ENCODE data around the gene CNTN4. TPM values are rescaled to one million over a fixed set of nuclear protein-coding genes. Genes with fewer than 3 reads are reported as not detected.

CNTN4 gene
- polyA plus RNA-seq, 1 donor (not counting 4 experiments of a cell fraction or from before 2014, with no cell fraction given), result not detected

GRCh38 chr3:3015185-3016089 lies 916.8 kb downstream of the CNTN4 start:
- no peak for FAIRE-seq
- dilution Hi-C loops (cut with MboI; ENCODE audit: extremely low pct_ligation_motif_present, low sequenced_read_pairs), result no loop called here
- H3K9ac ChIP-seq (ENCODE audit: control insufficient read depth, extremely low read depth, insufficient read depth, low read length), result no peak overlapping the region
- H3K79me2 ChIP-seq (ENCODE audit: control insufficient read depth, insufficient read depth, low read length), result no peaks in the 10 kb centered on the region
- no peaks in the 10 kb centered on the region for H3K4me1 ChIP-seq (ENCODE audit: control insufficient read depth, extremely low read depth, insufficient read depth, low read length)
- no peaks in the 10 kb centered on the region for H4K20me1 ChIP-seq (ENCODE audit: control insufficient read depth, extremely low read depth, insufficient read depth, low read length)
- no peaks in the 10 kb centered on the region for H3K9me3 ChIP-seq (ENCODE audit: control insufficient read depth, low read depth, low read length)
- H3K27me3 ChIP-seq (ENCODE audit: control insufficient read depth, extremely low read depth, insufficient read depth, low read length), result no peaks in the 10 kb centered on the region
- H3K9me1 ChIP-seq (ENCODE audit: control insufficient read depth, extremely low read depth, insufficient read depth, low read length), result no peaks in the 10 kb centered on the region
- H2AFZ ChIP-seq (ENCODE audit: control insufficient read depth, low read length), result no peak overlapping the region
- H3K27ac ChIP-seq (ENCODE audit: control insufficient read depth, insufficient read depth, low read length), result no peak overlapping the region
- TF ChIP-seq EZH2 (IDR thresholded peaks at IDR 0.05; ENCODE audit: low read length), result no peak
- peak; percentile 27 to 38 (median 28) for TF ChIP-seq CTCF (optimal IDR thresholded peaks at IDR 0.05 in 1 of 3, IDR thresholded peaks at IDR 0.05 in 1 of 3, conservative IDR thresholded peaks at IDR 0.05 in 1 of 3; ENCODE audit: extremely low read depth in 1 of 3, insufficient read depth in 2 of 3, low read length in 3 of 3)
- DNase-seq (ENCODE audit: low read depth, low spot score), result no peak
- no peaks in the 10 kb centered on the region for H3K36me3 ChIP-seq (ENCODE audit: control insufficient read depth in 2 of 2, extremely low read depth in 1 of 2, insufficient read depth in 2 of 2, low read length in 2 of 2)
- no peak overlapping the region for H3K4me2 ChIP-seq (ENCODE audit: control insufficient read depth, extremely low read depth, insufficient read depth, low read depth, low read length)
- H3K4me3 ChIP-seq (ENCODE audit: control insufficient read depth in 2 of 3, extremely low read depth in 1 of 3, insufficient read depth in 2 of 3, low read depth in 1 of 3, low read length in 3 of 3), result no peak overlapping the region

GRCh38 chr3:3016226-3016625 lies 917.6 kb downstream of the CNTN4 start:
- no peaks in the 10 kb centered on the region for H3K9me1 ChIP-seq (ENCODE audit: control insufficient read depth, extremely low read depth, insufficient read depth, low read length)
- no peak for TF ChIP-seq EZH2 (IDR thresholded peaks at IDR 0.05; ENCODE audit: low read length)
- no peak for TF ChIP-seq CTCF (optimal IDR thresholded peaks at IDR 0.05 in 1 of 3, IDR thresholded peaks at IDR 0.05 in 1 of 3, conservative IDR thresholded peaks at IDR 0.05 in 1 of 3; ENCODE audit: extremely low read depth in 1 of 3, insufficient read depth in 2 of 3, low read length in 3 of 3)
- no peak for FAIRE-seq

More at GRCh38 chr3:3016226-3016625, 917.6 kb downstream of the CNTN4 start:
- H2AFZ ChIP-seq (ENCODE audit: control insufficient read depth, low read length), result no peak overlapping the region
- H4K20me1 ChIP-seq (ENCODE audit: control insufficient read depth, extremely low read depth, insufficient read depth, low read length), result no peaks in the 10 kb centered on the region
- no peak overlapping the region for H3K27ac ChIP-seq (ENCODE audit: control insufficient read depth, insufficient read depth, low read length)
- H3K9me3 ChIP-seq (ENCODE audit: control insufficient read depth, low read depth, low read length), result no peaks in the 10 kb centered on the region
- H3K36me3 ChIP-seq (ENCODE audit: control insufficient read depth in 2 of 2, extremely low read depth in 1 of 2, insufficient read depth in 2 of 2, low read length in 2 of 2), result no peaks in the 10 kb centered on the region
- H3K4me1 ChIP-seq (ENCODE audit: control insufficient read depth, extremely low read depth, insufficient read depth, low read length), result no peaks in the 10 kb centered on the region
- H3K9ac ChIP-seq (ENCODE audit: control insufficient read depth, extremely low read depth, insufficient read depth, low read length), result no peak overlapping the region
- no peaks in the 10 kb centered on the region for H3K79me2 ChIP-seq (ENCODE audit: control insufficient read depth, insufficient read depth, low read length)
- no peaks in the 10 kb centered on the region for H3K27me3 ChIP-seq (ENCODE audit: control insufficient read depth, extremely low read depth, insufficient read depth, low read length)
- H3K4me3 ChIP-seq (ENCODE audit: control insufficient read depth in 2 of 3, extremely low read depth in 1 of 3, insufficient read depth in 2 of 3, low read depth in 1 of 3, low read length in 3 of 3), result no peak overlapping the region
- no peak overlapping the region for H3K4me2 ChIP-seq (ENCODE audit: control insufficient read depth, extremely low read depth, insufficient read depth, low read depth, low read length)
- dilution Hi-C loops (cut with MboI; ENCODE audit: extremely low pct_ligation_motif_present, low sequenced_read_pairs), result no loop called here
- no peak for DNase-seq (ENCODE audit: low read depth, low spot score)

Measured in keratinocyte (primary cell).